RKO (cell line): Measurements from ENCODE around the gene SON.

Source experiments
- DNase-seq: peaks from one replicate; pipeline ENCODE4 v3.0.0-alpha.2; 2016; ENCODE audit warnings: low spot score

SON gene

DNA sequence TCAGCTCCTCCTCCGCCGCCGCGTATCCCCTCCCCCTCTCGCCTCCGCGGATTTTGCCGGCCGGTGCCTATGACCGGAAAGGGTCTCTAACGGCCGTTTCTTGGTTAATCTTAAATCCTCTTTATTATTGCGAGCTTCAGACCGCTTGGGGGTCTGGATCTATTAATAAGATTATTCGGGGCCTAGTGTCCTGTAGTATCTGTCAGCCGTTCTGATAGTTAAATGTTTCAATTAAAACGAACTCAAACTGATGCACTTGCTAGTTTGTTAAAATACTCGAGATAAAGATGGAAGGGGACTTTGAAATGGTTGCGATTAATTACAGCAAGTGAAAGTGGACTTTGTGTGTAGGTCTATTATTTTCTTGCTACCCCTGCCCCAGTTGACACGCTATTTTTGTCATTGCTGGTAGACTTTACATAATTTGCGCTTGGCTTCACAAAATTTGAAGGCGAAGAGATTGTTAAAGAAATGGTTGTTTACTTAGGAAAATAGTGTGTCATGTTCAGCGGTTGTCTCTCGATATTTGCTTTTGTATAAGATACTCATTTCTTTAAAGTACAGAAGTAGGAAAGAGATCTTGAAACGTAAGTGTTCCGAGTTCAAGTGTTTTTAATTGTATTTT, 779 bp downstream of the SON start:
- DNase-seq = peak; percentile 76

DNA sequence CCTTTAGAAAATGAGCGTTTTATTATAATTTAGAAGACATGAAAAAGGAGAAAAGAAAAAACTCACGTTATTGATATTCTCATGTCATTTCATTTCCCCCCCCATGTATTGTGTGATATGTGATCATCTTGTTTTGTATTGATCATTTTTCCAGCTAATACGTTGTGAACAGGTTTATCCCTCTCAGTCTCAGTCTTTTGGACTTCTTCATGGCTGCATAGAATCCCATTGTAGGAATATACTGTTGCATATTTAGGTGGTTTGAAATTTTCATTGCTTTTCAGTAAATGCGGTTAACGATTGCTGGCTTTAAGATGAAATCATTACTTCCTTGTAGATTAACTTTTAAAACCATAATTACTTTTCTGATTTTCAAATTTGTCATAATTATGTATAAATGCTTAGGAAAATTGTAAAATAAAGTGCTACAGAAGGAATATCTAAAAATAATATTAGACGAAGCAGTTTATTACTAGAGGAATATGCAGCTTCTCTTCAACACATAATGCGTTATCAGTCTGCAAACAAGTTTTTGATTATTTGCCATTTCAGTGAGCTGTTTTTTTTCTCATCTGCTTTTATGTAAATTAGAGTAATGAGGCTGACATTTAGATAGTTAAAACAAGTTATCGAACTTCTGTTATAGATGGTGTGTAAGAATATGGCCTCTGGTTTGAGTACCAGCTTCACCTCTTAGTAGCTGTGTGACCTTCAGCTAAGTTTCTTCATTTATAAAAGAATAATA, 1.8 kb downstream of the SON start:
- DNase-seq = peak; percentile 32

DNA sequence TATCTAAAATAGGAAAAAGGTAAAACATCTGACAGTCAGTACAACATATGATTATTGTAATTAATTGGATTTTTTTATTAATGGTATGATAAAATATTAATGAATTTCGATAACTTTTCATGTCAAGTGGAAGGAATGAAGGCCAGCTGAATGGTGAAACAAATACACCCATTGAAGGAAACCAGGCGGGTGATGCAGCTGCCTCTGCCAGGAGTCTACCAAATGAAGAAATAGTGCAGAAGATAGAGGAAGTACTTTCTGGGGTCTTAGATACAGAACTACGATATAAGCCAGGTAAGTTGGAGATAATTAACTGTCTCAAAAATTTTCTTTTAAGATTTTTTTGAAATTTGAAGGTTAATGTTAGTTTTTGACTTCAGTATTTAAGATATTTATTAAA, 3.2 kb downstream of the SON start:
- no peak for DNase-seq

DNA sequence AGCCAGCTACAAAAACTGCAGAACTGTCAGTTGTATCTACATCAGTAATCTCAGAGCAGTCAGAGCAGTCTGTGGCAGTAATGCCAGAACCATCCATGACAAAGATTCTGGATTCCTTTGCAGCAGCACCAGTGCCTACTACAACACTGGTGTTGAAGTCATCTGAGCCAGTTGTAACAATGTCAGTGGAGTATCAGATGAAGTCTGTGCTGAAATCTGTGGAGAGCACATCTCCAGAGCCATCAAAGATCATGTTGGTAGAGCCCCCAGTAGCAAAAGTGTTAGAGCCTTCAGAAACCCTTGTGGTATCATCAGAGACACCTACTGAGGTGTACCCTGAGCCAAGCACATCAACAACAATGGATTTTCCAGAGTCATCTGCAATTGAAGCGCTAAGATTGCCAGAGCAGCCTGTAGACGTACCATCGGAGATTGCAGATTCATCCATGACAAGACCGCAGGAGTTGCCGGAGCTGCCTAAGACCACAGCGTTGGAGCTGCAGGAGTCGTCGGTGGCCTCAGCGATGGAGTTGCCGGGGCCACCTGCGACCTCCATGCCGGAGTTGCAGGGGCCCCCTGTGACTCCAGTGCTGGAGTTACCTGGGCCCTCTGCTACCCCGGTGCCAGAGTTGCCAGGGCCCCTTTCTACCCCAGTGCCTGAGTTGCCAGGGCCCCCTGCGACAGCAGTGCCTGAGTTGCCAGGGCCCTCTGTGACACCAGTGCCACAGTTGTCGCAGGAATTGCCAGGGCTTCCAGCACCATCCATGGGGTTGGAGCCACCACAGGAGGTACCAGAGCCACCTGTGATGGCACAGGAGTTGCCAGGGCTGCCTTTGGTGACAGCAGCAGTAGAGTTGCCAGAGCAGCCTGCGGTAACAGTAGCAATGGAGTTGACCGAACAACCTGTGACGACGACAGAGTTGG, 7.3 kb downstream of the SON start:
- no peak for DNase-seq

DNA sequence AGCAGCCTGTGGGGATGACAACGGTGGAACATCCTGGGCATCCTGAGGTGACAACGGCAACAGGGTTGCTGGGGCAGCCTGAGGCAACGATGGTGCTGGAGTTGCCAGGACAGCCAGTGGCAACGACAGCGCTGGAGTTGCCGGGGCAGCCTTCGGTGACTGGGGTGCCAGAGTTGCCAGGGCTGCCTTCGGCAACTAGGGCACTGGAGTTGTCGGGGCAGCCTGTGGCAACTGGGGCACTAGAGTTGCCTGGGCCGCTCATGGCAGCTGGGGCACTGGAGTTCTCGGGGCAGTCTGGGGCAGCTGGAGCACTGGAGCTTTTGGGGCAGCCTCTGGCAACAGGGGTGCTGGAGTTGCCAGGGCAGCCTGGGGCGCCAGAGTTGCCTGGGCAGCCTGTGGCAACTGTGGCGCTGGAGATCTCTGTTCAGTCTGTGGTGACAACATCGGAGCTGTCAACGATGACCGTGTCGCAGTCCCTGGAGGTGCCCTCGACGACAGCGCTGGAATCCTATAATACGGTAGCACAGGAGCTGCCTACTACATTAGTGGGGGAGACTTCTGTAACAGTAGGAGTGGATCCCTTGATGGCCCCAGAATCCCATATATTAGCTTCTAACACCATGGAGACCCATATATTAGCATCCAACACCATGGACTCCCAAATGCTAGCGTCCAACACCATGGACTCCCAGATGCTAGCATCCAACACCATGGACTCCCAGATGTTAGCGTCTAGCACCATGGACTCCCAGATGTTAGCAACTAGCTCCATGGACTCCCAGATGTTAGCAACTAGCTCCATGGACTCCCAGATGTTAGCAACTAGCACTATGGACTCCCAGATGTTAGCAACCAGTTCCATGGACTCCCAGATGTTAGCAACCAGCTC, 8.2 kb downstream of the SON start:
- DNase-seq = no peak

DNA sequence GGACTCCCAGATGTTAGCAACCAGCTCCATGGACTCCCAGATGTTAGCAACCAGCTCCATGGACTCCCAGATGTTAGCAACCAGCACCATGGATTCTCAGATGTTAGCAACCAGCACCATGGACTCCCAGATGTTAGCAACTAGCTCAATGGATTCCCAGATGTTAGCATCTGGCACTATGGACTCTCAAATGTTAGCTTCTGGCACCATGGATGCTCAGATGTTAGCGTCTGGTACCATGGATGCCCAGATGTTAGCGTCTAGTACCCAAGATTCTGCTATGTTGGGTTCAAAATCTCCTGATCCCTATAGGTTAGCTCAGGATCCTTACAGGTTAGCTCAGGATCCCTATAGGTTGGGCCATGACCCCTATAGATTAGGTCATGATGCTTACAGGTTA, 8.8 kb downstream of the SON start:
- no peak for DNase-seq

DNA sequence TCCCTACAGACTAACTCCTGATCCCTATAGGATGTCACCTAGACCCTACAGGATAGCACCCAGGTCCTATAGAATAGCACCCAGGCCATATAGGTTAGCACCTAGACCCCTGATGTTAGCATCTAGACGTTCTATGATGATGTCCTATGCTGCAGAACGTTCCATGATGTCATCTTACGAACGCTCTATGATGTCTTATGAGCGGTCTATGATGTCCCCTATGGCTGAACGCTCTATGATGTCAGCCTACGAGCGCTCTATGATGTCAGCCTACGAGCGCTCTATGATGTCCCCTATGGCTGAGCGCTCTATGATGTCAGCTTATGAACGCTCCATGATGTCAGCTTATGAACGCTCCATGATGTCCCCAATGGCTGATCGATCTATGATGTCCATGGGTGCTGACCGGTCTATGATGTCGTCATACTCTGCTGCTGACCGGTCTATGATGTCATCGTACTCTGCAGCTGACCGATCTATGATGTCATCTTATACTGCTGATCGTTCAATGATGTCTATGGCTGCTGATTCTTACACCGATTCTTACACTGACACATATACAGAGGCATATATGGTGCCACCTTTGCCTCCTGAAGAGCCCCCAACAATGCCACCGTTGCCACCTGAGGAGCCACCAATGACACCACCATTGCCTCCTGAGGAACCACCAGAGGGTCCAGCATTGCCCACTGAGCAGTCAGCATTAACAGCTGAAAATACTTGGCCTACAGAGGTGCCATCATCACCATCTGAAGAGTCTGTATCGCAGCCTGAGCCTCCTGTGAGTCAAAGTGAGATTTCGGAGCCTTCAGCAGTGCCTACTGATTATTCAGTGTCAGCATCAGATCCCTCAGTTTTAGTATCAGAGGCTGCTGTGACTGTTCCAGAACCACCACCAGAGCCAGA, 9.5 kb downstream of the SON start:
- peak; percentile 60 for DNase-seq

DNA sequence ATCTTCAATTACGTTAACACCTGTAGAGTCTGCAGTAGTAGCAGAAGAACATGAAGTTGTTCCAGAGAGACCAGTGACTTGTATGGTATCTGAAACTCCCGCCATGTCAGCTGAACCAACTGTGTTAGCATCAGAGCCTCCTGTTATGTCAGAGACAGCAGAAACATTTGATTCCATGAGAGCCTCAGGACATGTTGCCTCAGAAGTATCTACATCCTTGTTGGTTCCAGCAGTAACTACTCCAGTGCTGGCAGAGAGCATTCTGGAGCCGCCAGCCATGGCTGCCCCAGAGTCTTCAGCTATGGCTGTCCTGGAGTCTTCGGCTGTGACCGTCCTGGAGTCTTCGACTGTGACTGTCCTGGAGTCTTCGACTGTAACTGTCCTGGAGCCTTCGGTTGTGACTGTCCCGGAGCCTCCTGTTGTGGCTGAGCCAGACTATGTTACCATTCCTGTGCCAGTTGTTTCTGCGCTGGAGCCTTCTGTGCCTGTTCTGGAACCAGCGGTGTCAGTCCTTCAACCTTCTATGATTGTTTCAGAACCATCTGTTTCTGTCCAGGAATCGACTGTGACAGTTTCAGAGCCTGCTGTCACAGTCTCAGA, 10.3 kb downstream of the SON start:
- no peak for DNase-seq

DNA sequence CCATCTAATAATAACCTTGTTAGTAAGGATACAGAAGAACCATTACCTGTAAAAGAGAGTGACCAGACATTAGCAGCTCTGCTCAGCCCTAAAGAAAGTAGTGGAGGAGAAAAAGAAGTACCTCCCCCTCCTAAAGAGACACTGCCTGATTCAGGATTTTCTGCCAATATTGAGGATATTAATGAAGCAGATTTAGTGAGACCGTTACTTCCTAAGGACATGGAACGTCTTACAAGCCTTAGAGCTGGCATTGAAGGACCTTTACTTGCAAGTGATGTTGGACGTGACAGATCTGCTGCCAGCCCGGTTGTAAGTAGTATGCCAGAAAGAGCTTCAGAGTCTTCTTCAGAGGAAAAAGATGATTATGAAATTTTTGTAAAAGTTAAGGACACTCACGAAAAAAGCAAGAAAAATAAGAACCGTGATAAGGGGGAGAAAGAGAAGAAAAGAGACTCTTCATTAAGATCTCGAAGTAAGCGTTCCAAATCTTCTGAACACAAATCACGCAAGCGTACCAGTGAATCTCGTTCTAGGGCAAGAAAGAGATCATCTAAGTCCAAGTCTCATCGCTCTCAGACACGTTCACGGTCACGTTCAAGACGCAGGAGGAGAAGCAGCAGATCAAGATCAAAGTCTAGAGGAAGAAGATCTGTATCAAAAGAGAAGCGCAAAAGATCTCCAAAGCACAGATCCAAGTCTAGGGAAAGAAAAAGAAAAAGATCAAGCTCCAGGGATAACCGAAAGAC, 11.6 kb downstream of the SON start:
- no peak for DNase-seq

DNA sequence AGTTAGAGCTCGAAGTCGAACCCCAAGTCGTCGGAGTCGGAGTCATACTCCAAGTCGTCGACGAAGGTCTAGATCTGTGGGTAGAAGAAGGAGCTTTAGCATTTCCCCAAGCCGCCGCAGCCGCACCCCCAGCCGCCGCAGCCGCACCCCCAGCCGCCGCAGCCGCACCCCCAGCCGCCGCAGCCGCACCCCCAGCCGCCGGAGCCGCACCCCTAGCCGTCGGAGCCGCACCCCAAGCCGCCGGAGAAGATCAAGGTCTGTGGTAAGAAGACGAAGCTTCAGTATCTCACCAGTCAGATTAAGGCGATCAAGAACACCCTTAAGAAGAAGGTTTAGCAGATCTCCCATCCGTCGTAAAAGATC, 12.1 kb downstream of the SON start:
- no peak for DNase-seq

DNA sequence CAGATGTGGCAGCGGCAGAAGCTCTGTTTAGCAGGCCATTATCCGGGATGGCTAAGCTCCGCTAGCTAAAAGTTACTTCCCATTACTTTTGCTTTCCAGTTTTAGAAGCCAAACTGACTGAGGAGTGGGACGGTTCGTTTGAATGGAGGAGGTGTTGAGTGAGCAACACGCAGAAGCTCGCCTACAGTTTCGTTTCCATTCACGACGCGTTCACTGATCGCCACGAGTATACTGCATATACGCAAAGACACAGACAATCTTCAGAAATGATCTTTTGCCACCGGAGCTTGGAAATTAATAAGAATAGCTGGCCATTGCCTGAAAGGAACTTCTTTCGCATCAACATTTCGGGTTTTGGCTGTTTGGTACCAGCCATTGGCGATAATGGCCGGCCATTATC, 14.6 kb downstream of the SON start:
- no peak for DNase-seq

DNA sequence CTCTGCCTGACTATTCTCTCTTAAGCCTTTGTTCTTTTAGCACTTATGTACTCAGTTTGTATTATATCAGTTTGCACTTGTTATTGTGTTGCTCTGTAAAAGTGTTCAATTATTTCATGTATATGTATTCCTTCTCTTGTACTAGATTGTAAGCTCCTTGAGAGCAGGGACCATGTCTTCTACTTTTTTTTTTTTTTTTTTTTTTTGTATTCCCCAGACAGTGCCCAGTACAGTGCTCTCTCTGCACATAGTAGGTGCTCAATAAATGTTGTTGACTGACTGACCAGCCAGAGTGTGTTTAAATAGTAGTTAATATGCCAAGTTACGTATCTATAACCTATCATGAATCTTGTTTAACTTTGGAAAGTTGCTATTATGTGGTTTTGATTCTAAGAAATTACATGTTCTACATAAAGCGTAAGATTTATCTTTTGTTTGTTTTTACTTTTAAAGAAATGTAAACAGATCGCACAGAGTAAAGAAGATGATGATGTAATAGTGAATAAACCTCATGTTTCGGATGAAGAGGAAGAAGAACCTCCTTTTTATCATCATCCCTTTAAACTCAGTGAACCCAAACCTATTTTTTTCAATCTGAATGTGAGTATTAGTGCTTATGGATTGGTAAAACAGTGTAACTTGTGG, 16.1 kb downstream of the SON start:
- no peak for DNase-seq

DNA sequence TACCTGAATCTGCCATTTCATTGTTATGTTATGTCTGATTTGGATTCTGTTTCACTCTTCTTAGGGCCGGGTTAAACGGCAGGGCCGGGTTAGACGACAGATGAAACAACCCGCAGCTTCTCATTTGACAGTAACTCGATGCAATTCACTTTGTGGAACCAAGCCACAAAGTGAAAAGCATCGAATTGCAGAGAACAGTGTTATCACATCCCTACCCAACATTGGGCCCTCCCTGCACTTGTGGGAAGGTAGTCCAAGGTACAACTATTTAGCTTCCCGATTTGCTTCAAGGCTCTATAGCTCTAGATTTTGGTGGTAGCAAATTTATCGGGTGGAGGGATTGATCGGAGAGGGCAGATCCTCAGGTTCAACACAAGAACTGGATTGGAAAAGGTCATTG, 17.0 kb downstream of the SON start:
- DNase-seq = no peak

DNA sequence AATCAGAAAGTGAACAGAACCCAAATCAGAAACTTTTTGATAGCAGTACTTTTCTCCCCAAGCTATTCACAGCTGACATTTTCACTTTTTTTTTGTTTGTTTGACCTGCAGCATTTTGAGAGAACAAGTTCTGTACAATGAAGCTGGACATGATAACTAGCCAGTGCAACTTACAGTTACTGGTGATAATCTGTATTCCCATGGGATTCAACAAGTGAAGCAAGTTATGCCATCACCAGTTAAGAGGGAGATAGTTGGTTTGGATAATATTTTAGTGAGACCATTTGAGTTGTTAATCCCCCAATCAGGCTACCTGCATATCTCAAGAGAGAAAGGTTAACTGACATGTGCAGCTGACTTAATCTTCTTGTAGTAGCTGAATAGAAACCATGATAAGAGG, 18.1 kb downstream of the SON start:
- DNase-seq = no peak

DNA sequence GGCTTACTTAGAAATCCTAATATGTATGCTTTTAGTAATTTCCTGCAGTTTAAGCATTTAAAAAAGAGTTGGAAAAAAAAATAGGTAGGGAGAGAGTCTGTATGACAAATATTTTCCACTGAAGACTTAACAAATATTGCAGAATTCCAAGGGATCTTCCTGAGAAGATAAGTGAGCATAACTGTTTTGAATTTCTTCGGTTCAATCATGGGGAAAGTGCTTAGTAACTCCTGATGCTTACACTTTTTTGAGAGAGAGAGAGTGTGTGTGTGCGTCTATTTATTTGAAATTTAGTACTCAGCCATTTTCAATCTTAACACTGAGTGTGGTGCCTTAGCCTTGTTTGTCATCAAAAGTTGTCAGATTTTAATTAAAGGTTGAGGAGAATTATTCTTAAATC, 18.5 kb downstream of the SON start:
- DNase-seq = no peak

DNA sequence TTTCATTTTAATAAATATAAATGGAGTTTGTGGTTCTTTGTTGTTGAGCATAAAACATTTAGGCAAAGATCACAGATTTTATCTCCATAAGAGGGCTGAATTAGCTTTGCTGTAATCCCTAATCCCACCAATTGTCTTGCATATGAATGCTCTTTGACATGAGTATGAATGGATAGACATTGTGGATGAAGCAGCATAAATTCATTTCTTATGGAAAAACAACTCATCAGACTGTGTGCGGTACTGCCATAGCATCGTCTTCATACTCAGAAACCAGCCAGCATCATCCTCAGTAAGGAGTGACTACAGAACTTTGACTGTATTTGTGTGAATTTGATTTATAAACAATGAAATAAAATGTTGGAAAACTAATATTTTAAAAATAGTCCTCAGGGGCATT, 19.6 kb downstream of the SON start:
- DNase-seq = no peak

DNA sequence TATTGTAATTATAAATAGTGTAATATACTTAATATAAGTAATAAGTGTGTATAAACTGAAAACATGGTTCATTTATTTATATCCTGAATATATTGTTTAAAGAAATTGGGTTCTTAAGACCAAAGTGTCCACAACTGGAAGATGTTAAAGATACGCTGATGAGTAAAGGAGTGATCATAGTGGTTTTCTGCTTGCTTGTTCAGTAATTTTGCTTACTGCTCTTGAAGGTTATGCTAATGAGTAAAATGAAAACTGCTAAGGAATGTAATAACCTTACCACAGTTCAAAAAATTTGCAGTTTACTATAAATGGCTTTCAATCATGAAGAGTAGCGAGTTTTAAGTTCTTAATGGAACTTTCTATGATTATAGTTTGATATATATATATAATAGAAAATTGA, 23.7 kb downstream of the SON start:
- DNase-seq = no peak

DNA sequence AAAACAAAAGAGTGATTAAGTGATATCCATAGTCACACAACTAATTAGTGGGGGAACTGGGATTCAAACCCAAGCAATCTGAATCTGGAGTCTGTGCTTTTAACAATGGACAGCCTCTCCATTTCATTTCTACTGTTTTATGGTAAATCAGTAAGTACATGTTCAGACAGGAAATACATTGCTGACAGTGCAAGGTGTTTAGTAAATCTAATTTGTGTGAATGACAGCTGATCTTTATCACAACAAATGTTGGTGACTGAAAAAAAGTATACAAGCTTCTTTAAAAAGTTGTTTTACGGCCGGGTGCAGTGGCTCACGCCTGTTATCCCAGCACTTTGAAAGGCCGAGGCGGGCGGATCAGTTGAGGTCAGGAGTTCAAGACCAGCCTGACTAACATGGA, 25.1 kb downstream of the SON start:
- no peak for DNase-seq

DNA sequence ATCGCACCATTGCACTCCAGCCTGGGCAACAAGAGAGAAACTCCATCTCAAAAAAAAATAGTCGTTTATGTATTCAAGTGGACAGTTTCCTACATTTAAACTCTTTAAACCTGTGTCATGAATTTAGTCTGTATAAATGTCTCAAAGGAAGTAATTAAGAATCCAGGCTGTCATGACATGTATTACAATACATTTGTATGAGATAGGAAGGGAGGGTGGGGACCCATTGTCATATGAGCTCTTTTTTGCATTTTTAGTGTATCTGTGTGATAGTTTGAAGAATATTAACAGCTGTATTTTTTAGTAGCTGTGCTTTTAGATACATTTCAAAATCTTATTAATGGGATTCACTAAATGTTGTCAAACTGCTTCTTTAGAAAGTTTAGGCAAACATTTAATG, 25.6 kb downstream of the SON start:
- DNase-seq = no peak
